CD4-positive, alpha-beta T cell treated with Interleukin-12 subunit alpha and Interleukin-12 subunit beta, for 1 hour (primary cell): ENCODE results near the gene TMEM178B.
"Not testable (repeated sequence)": the region's sequence is repeated elsewhere in the genome, so short reads cannot be mapped to it uniquely, and the experiment has no call there.

ENCODE experiments used
- DNase-seq: peaks from one replicate; pipeline ENCODE4 v3.0.0-alpha.2; 2020

Gene TMEM178B

GRCh38 chr7:141403846-141404245 is 330.0 kb downstream of the TMEM178B start:
- not testable (repeated sequence) for DNase-seq

- DNase-seq, result no peak
Measured at GRCh38 chr7:141406347-141406746, 332.5 kb downstream of the TMEM178B start.

GRCh38 chr7:141407893-141408292 is 334.0 kb downstream of the TMEM178B start:
- no peak for DNase-seq

GRCh38 chr7:141408440-141408839 is 334.6 kb downstream of the TMEM178B start:
- no peak for DNase-seq

GRCh38 chr7:141409219-141409618 is 335.4 kb downstream of the TMEM178B start:
- DNase-seq, result no peak

GRCh38 chr7:141409801-141410329 is 336.0 kb downstream of the TMEM178B start:
- DNase-seq, result no peak

GRCh38 chr7:141410353-141411000 is 336.6 kb downstream of the TMEM178B start:
- DNase-seq, result no peak

GRCh38 chr7:141411133-141411532 is 337.3 kb downstream of the TMEM178B start:
- no peak for DNase-seq

GRCh38 chr7:141415999-141416398 is 342.1 kb downstream of the TMEM178B start:
- DNase-seq, result no peak

- no peak for DNase-seq
Measured at GRCh38 chr7:141416650-141417270, 342.9 kb downstream of the TMEM178B start.

- DNase-seq, result no peak
Measured at GRCh38 chr7:141417506-141417905, 343.6 kb downstream of the TMEM178B start.

- DNase-seq, result no peak
Measured at GRCh38 chr7:141418066-141418465, 344.2 kb downstream of the TMEM178B start.

- DNase-seq, result no peak
Measured at GRCh38 chr7:141421306-141421705, 347.4 kb downstream of the TMEM178B start.

GRCh38 chr7:141427134-141427533 is 353.3 kb downstream of the TMEM178B start:
- no peak for DNase-seq

GRCh38 chr7:141430455-141431139 is 356.7 kb downstream of the TMEM178B start:
- DNase-seq, result no peak

- DNase-seq, result no peak
Measured at GRCh38 chr7:141431140-141431479, 357.2 kb downstream of the TMEM178B start.

GRCh38 chr7:141431711-141432110 is 357.8 kb downstream of the TMEM178B start:
- DNase-seq, result no peak

- no peak for DNase-seq
Measured at GRCh38 chr7:141433698-141434097, 359.8 kb downstream of the TMEM178B start.

- DNase-seq, result no peak
Measured at GRCh38 chr7:141436139-141436538, 362.3 kb downstream of the TMEM178B start.

- DNase-seq, result no peak
Measured at GRCh38 chr7:141436575-141437075, 362.8 kb downstream of the TMEM178B start.

- no peak for DNase-seq
Measured at GRCh38 chr7:141439164-141439563, 365.3 kb downstream of the TMEM178B start.

GRCh38 chr7:141439776-141440175 is 365.9 kb downstream of the TMEM178B start:
- no peak for DNase-seq

- no peak for DNase-seq
Measured at GRCh38 chr7:141441837-141442627, 368.2 kb downstream of the TMEM178B start.
